Panc1 (cell line): Measurements from ENCODE around the gene SLC1A2. TPM values are rescaled to one million over a fixed set of nuclear protein-coding genes. Genes with fewer than 3 reads are reported as not detected.

Experiments
- ATAC-seq: fragments of 200-7000 bp; cut with Tn5 transposase; 2 replicates; pipeline ENCODE4 v1.9.1; 2020; ENCODE audit warnings: mild to moderate bottlenecking, moderate library complexity
- BruUV-seq: library from RNA; stranded (reverse); fragments of 400-500 nt; replicated peaks from 2 replicates; lab custom pipeline; 2021; lab: Mats Ljungman, UMichigan
- CTCF ChIA-PET: fragments of 300-600 bp; sonication (Branson Sonifier 250); formaldehyde crosslinking; loops from one replicate; lab custom pipeline; 2022; ENCODE audit warnings: antibody characterized with exemption; lab: Charles Lee
- POLR2A ChIA-PET: fragments of 300-600 bp; sonication (Branson Sonifier 250); formaldehyde crosslinking; loops from one replicate; lab custom pipeline; 2022; ENCODE audit warnings: antibody characterized with exemption; lab: Charles Lee
- DNase-seq: peaks from one replicate; pipeline ENCODE4 v3.0.0-alpha.2; 2010; ENCODE audit warnings: low read depth, low spot score
- H3K27ac ChIP-seq: 2 replicates; pipeline ENCODE4 v1.5.1; 2011; ENCODE audit warnings: mild to moderate bottlenecking, low read length, inconsistent platforms
- H3K27me3 ChIP-seq: fragments of 200-500 bp; sonication (Bioruptor generic); 2 replicates; pipeline ENCODE4 v1.6.0; 2014; ENCODE audit warnings: low read length, inconsistent platforms; ENCODE audit not compliant: control insufficient read depth, insufficient read depth
- H3K36me3 ChIP-seq: fragments of 200-500 bp; sonication (Bioruptor generic); 2 replicates; pipeline ENCODE4 v1.5.1; 2014; ENCODE audit warnings: inconsistent platforms, mild to moderate bottlenecking, low read length, moderate library complexity; ENCODE audit not compliant: control insufficient read depth, insufficient read depth
- H3K4me1 ChIP-seq: 2 replicates; pipeline ENCODE4 v1.5.1; 2011; ENCODE audit warnings: inconsistent platforms, mild to moderate bottlenecking, low read length, moderate library complexity; ENCODE audit not compliant: control insufficient read depth, insufficient read depth
- H3K4me3 ChIP-seq, 2 experiments: 2 replicates each; pipeline ENCODE4 v1.5.1; 2011 to 2012; ENCODE audit warnings: low read depth in 2 of 2, low read length in 2 of 2, mild to moderate bottlenecking in 2 of 2, inconsistent platforms in 1 of 2, moderate library complexity in 1 of 2
- H3K9me3 ChIP-seq: fragments of 200-500 bp; sonication (Bioruptor generic); 2 replicates; pipeline ENCODE4 v1.5.1; 2014; ENCODE audit warnings: low read depth, mild to moderate bottlenecking, inconsistent platforms, low read length, moderate library complexity; ENCODE audit not compliant: control insufficient read depth, insufficient read depth
- POLR2AphosphoS5 ChIP-seq: IDR thresholded peaks from 2 replicates; pipeline ENCODE4 v1.6.1; 2012; ENCODE audit warnings: mild to moderate bottlenecking, low read depth, low read length, moderate library complexity
- SIN3A ChIP-seq: IDR thresholded peaks from 2 replicates; pipeline ENCODE4 v1.6.1; 2012; ENCODE audit warnings: low read depth, mild to moderate bottlenecking, low read length, moderate library complexity, borderline replicate concordance; ENCODE audit not compliant: insufficient read depth
- TCF7L2 ChIP-seq: IDR thresholded peaks from 2 replicates; pipeline ENCODE4 v1.6.1; 2011; ENCODE audit warnings: mild to moderate bottlenecking, low read depth, low read length, inconsistent platforms
- in situ Hi-C: cut with HindIII; loops from 2 replicates; pipeline ENCODE4 v1.10.0; 2016; ENCODE audit warnings: low sequenced_read_pairs, low pct_unique_long_range_greater_than_20kb
- intact Hi-C: fragments of 100-400 bp; cut with micrococcal nuclease; formaldehyde crosslinking; loops from one replicate; pipeline ENCODE4 v1.10.0; 2022; ENCODE audit not compliant: unreplicated experiment
- total RNA-seq: library from RNA; stranded (reverse); gene quantifications from one replicate; pipeline ENCODE4 v1.2.1, GENCODE V29; 2021; ENCODE audit not compliant: unreplicated experiment
- TF ChIP-seq, protein P1 (sequence below), 2 experiments: IDR thresholded peaks; 2 replicates each; pipeline ENCODE4 v1.6.1; 2011 to 2012; ENCODE audit warnings: low read depth in 2 of 2, control low read depth in 1 of 2, low read length in 1 of 2, mild to moderate bottlenecking in 1 of 2, moderate library complexity in 1 of 2; ENCODE audit not compliant: insufficient read depth in 1 of 2
- TF ChIP-seq, protein P2 (sequence below): fragments of 450-650 bp; IDR thresholded peaks from 2 replicates; pipeline ENCODE4 v1.5.1; 2017; ENCODE audit warnings: mild to moderate bottlenecking

The SLC1A2 gene
- total RNA-seq, 1 experiment from 2014 or later, result 0.21 TPM

DNA sequence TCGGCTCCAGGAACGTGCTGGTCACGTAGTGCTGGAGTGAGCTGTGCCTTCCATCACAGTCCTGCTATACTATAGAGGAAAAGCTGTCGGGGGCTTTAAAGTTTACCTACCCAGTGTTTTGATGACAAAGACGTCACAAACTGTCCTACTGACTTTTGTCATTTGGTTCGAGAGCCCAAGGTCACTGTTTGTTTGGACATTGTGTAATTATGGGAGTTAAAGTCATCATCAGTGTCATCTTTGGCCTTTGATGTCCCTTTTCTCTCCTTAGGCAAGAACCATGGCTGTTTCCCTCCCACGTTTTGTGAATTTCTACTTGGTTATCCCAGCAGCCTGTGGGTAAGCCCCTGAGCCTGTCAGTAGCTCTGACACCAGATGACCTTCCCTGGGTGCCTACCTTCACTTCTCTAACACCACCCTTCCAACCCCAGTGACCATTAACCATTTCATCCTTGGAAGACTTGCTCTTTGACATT lies 59.3 kb downstream of the SLC1A2 start:
- no peaks in the 10 kb centered on the region for H3K9me3 ChIP-seq
- intact Hi-C loops (no loop called here), in situ Hi-C loops (no loop called here)
- H3K4me3 ChIP-seq, result no peak overlapping the region
- ATAC-seq, result no peak
- no peaks in the 10 kb centered on the region for H3K27me3 ChIP-seq
- no peak for DNase-seq
- CTCF ChIA-PET, result no interaction called here
- POLR2A ChIA-PET, result no interaction called here
- no peak for TF ChIP-seq SIN3A
- TF ChIP-seq, protein P1, sequence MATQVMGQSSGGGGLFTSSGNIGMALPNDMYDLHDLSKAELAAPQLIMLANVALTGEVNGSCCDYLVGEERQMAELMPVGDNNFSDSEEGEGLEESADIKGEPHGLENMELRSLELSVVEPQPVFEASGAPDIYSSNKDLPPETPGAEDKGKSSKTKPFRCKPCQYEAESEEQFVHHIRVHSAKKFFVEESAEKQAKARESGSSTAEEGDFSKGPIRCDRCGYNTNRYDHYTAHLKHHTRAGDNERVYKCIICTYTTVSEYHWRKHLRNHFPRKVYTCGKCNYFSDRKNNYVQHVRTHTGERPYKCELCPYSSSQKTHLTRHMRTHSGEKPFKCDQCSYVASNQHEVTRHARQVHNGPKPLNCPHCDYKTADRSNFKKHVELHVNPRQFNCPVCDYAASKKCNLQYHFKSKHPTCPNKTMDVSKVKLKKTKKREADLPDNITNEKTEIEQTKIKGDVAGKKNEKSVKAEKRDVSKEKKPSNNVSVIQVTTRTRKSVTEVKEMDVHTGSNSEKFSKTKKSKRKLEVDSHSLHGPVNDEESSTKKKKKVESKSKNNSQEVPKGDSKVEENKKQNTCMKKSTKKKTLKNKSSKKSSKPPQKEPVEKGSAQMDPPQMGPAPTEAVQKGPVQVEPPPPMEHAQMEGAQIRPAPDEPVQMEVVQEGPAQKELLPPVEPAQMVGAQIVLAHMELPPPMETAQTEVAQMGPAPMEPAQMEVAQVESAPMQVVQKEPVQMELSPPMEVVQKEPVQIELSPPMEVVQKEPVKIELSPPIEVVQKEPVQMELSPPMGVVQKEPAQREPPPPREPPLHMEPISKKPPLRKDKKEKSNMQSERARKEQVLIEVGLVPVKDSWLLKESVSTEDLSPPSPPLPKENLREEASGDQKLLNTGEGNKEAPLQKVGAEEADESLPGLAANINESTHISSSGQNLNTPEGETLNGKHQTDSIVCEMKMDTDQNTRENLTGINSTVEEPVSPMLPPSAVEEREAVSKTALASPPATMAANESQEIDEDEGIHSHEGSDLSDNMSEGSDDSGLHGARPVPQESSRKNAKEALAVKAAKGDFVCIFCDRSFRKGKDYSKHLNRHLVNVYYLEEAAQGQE (IDR thresholded peaks at IDR 0.05; ENCODE audit: insufficient read depth in 1 of 2, low read depth in 2 of 2, low read length in 1 of 2), result no peak
- TF ChIP-seq POLR2AphosphoS5, result no peak
- no peak for TF ChIP-seq TCF7L2
- TF ChIP-seq, protein P2, sequence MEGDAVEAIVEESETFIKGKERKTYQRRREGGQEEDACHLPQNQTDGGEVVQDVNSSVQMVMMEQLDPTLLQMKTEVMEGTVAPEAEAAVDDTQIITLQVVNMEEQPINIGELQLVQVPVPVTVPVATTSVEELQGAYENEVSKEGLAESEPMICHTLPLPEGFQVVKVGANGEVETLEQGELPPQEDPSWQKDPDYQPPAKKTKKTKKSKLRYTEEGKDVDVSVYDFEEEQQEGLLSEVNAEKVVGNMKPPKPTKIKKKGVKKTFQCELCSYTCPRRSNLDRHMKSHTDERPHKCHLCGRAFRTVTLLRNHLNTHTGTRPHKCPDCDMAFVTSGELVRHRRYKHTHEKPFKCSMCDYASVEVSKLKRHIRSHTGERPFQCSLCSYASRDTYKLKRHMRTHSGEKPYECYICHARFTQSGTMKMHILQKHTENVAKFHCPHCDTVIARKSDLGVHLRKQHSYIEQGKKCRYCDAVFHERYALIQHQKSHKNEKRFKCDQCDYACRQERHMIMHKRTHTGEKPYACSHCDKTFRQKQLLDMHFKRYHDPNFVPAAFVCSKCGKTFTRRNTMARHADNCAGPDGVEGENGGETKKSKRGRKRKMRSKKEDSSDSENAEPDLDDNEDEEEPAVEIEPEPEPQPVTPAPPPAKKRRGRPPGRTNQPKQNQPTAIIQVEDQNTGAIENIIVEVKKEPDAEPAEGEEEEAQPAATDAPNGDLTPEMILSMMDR, result no peak
- BruUV-seq, result no TSS peak
- H3K27ac ChIP-seq, result no peak overlapping the region
- no peaks in the 10 kb centered on the region; the same call in 1 of the 2 replicates for H3K4me1 ChIP-seq
- H3K36me3 ChIP-seq, result no peaks in the 10 kb centered on the region

DNA sequence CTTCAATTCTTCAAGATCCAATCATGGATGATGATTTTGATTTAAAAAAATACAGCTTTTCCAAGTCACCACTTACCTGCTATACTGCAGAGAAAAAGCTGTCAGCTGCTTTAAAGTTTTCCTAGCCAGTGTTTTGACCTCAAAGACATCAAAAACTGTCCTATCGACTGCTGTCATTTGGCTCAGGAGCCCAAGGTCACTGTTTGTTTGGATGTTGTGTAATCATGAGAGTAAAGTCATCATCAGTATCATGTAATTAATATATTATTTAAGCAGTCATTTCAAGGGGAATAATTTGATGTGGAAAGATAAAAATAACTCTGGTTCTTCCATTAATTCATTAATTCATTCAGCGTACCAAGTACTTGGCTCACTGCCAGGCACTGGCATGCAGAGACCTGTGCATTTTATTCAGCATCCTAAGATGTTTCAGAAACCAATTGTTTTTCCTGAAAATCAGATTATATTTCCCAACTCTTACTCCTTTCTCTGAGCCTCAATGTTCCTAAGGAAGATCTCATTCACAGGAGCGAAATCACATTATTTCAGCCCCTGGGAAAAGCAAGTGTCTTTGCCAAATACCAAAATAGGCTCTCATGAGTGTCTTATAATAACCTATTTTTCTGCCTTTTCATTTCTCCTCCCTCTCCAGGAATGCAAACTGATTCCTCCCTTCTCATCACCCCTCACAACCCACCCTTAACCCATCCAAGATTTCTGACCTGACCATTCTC lies 59.9 kb downstream of the SLC1A2 start:
- no peak overlapping the region for H3K27ac ChIP-seq
- no peaks in the 10 kb centered on the region for H3K9me3 ChIP-seq
- ChIA-PET CTCF (no interaction called here), POLR2A (no interaction called here)
- DNase-seq (no peak), ATAC-seq (no peak)
- BruUV-seq, result no TSS peak
- intact Hi-C loops, result no loop called here
- TF ChIP-seq TCF7L2 (no peak), POLR2AphosphoS5 (no peak), SIN3A (no peak)
- TF ChIP-seq, protein P2, result no peak
- TF ChIP-seq, protein P1 (IDR thresholded peaks at IDR 0.05; ENCODE audit: insufficient read depth in 1 of 2, low read depth in 2 of 2, low read length in 1 of 2), result no peak
- no peaks in the 10 kb centered on the region for H3K36me3 ChIP-seq
- H3K4me3 ChIP-seq, result no peak overlapping the region
- H3K4me1 ChIP-seq, result no peaks in the 10 kb centered on the region; the same call in 1 of the 2 replicates
- in situ Hi-C loops, result no loop called here
- H3K27me3 ChIP-seq, result no peaks in the 10 kb centered on the region
